ENCODE data around the gene BRD1. TPM values are rescaled to one million over a fixed set of nuclear protein-coding genes. Genes with fewer than 3 reads are reported as not detected.

The BRD1 gene
- total and polyA plus RNA-seq, 9 of the 15 experiments (the other 6 are each of a cell fraction or from before 2014, with no cell fraction given) = 0.42 to 17.6 (median 5.5) TPM

- H2AFZ ChIP-seq (ENCODE audit: low read depth, low read length) = peak overlapping the region; percentile 44; the same call in 1 of the 2 replicates
- H3K9ac ChIP-seq (ENCODE audit: insufficient read depth in 1 of 2, low read depth in 2 of 2, low read length in 2 of 2) = peak overlapping the region; percentile 76 to 97
- no peak for ATAC-seq
- H3K4me3 ChIP-seq = peak overlapping the region; percentile 62
- CTCF ChIA-PET (ENCODE audit: low intra/inter-chr PET ratio) = no interaction called here
- H3K4me1 ChIP-seq (replicated peaks in 1 of 2; ENCODE audit: control insufficient read depth in 2 of 2, insufficient read depth in 2 of 2, low read length in 2 of 2) = peaks cover 11 to 53% of the 10 kb centered on the region in 2 experiments; a peak in 4 of 5 replicates
- peaks cover 48% of the 10 kb centered on the region for H3K79me2 ChIP-seq (ENCODE audit: control insufficient read depth, insufficient read depth, low read length)
- peaks cover 4% of the 10 kb centered on the region for H3K9me1 ChIP-seq (ENCODE audit: control insufficient read depth, insufficient read depth, low read length)
- FAIRE-seq = peak; percentile 19
- 0 out of 4 replicates have a peak, but pooled peaks have one; percentile 38 to 51 for TF ChIP-seq SIN3A (IDR thresholded peaks at IDR 0.05; ENCODE audit: borderline replicate concordance in 2 of 2, control insufficient read depth in 1 of 2, low read depth in 2 of 2, low read length in 2 of 2)
- peak; percentile 83; the same call in 1 of the 2 replicates for TF ChIP-seq ZBTB7A (IDR thresholded peaks at IDR 0.05; ENCODE audit: borderline replicate concordance, control insufficient read depth, low read depth, low read length)
- peak; percentile 19; the same call in 1 of the 2 replicates for TF ChIP-seq CREB3L1 (IDR thresholded peaks at IDR 0.05; ENCODE audit: borderline replicate concordance, low read depth)
- no peak for TF ChIP-seq FOXM1 (IDR thresholded peaks at IDR 0.05; ENCODE audit: low read depth)
- no peak for TF ChIP-seq FOXM1 (CRISPR knock-in tag; IDR thresholded peaks at IDR 0.05; ENCODE audit: low read depth)
- peak; percentile 47; the same call in 1 of the 2 replicates for TF ChIP-seq ZFX (CRISPR knock-in tag; IDR thresholded peaks at IDR 0.05)
- TF ChIP-seq E2F6 (IDR thresholded peaks at IDR 0.05; ENCODE audit: borderline replicate concordance in 1 of 2, extremely low read depth in 1 of 2, insufficient read depth in 1 of 2, insufficient read length in 1 of 2, low read depth in 1 of 2, low read length in 1 of 2, poor library complexity in 1 of 2, severe bottlenecking in 1 of 2) = peak in 1 of 2 experiments; percentile 55
- no peak for TF ChIP-seq LCOR (CRISPR knock-in tag; IDR thresholded peaks at IDR 0.05)
- no peak for TF ChIP-seq TCF7L2 (IDR thresholded peaks at IDR 0.05; ENCODE audit: low read depth, low read length)
- peak in 1 of 3 experiments; percentile 11 for TF ChIP-seq YY1 (IDR thresholded peaks at IDR 0.05; ENCODE audit: borderline replicate concordance in 1 of 3, control insufficient read depth in 1 of 3, extremely low read depth in 1 of 3, insufficient read depth in 3 of 3, insufficient read length in 1 of 3, insufficient replicate concordance in 2 of 3, low read depth in 1 of 3, low read length in 2 of 3)
- peak; percentile 60 for TF ChIP-seq RBBP5 (IDR thresholded peaks at IDR 0.05; ENCODE audit: borderline replicate concordance, insufficient read depth, low read length, poor library complexity, severe bottlenecking)
- no peak for TF ChIP-seq JUN (IDR thresholded peaks at IDR 0.05; ENCODE audit: borderline replicate concordance, low read depth, low read length)
- TF ChIP-seq JUN (CRISPR knock-in tag; IDR thresholded peaks at IDR 0.05; ENCODE audit: borderline replicate concordance) = no peak
- H3K36me3 ChIP-seq (ENCODE audit: control insufficient read depth, insufficient read depth, low read length) = peaks cover 17% of the 10 kb centered on the region; the same call in 2 of the 3 replicates
- intact Hi-C loops (cut with micrococcal nuclease) (no loop called here), in situ Hi-C loops (cut with MboI) (no loop called here)
- BruUV-seq (replicated peaks) = no TSS peak
- 2% methylated on average over 24 of the region's 101 CpGs for WGBS (ENCODE audit: insufficient coverage, low coverage, missing lambda C conversion rate)
- no peaks in the 10 kb centered on the region for H3K9me3 ChIP-seq (replicated peaks; ENCODE audit: control insufficient read depth, insufficient read depth, low read depth, low read length)
- peak overlapping the region; percentile 85 for H3K4me2 ChIP-seq (ENCODE audit: insufficient read depth, low read length)
- DNase-seq (ENCODE audit: extremely low read depth in 1 of 4, low spot score in 3 of 4) = peak; percentile 19 to 78 (median 52)
- H4K20me1 ChIP-seq (replicated peaks; ENCODE audit: control insufficient read depth, insufficient read depth, low read length) = peaks cover 13% of the 10 kb centered on the region
- no peaks in the 10 kb centered on the region; a peak in 1 of 5 replicates for H3K27me3 ChIP-seq (ENCODE audit: control insufficient read depth in 2 of 2, insufficient read depth in 2 of 2, low read length in 2 of 2)
- peak overlapping the region; percentile 78 for H3K27ac ChIP-seq (ENCODE audit: extremely low read depth, low read depth, low read length)
- POLR2A ChIA-PET = interaction anchor here (2.2 kb wide), 1 partner anchor 28 kb away, joined by 6 read pairs; no protein-coding TSS in a partner anchor
These were observed 26.5 kb upstream of the BRD1 start for GRCh38 chr22:49853981-49854831.

All from K562 (cell line).